ENCODE results near the gene PIM1. TPM values are rescaled to one million over a fixed set of nuclear protein-coding genes. Genes with fewer than 3 reads are reported as not detected.
A peak's percentile ranks its signal among the peaks of the same experiment; 100 is the strongest.

PIM1 gene
- total RNA-seq (2021; ENCODE audit: unreplicated experiment) (42.1 TPM), Bru-seq, nascent RNA (percentile 95 among the genes with signal in this experiment), BruChase-seq, experiment 1, labeled RNA remaining after a 2-hour chase (percentile 96 among the genes with signal in this experiment), BruChase-seq, experiment 2, labeled RNA remaining after a 6-hour chase (percentile 84 among the genes with signal in this experiment)
- 24.5 TPM for polyA plus RNA-seq (2012; ENCODE audit: insufficient read length)
- long read RNA-seq, transcript PIM1-201 (6 exons, 2,650 nt): major isoform, 83 of 124 reads
- long read RNA-seq, partial matches to known transcripts: 15 of 124 reads
- long read RNA-seq, other reads (novel, unspliced or antisense): 24 of 124 reads

DNA sequence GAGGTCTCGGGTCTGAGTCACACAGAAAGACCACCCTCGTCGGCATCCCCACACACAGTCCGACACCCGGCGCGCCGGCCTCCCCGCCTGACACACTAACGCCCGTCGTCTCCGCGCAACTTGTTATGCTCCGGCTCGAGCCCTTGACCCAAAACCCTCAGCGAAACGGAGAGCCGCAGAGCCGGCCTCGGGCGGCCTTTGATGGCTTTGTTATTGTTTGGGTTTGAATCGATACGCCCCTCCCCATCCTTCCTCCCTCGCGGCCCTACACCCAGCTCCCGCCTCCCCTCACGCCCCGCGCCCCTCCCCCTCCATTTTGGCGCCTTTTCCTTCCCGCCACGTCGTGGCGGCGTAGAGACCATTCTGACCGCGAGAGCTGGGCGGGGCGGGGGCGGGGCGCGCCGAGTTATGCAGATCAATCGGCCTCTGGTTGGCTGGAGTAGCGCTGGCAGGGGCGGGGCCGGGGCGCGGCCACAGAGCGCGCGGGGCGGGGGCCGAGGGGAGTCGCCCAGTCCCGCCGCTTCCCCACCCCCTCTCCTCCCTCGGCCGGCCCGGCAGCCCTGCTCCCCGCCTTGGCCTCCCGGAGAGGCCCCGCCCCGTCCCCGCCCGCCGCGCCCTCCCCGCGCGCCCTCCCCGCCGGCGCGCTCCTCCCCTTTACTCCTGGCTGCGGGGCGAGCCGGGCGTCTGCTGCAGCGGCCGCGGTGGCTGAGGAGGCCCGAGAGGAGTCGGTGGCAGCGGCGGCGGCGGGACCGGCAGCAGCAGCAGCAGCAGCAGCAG lies at the start of gene PIM1:
Gene PIM1, plus strand, starts transcription at position 657 of the 777 bp plus-strand sequence. CDS start 424 bp downstream, outside the sequence.
- peak; percentile 89 for ATAC-seq
- CTCF ChIA-PET: interaction anchor here (0.5 to 1.2 kb wide), 4 partner anchors 25 to 795 kb away, joined by 3 to 14 read pairs (median 4); no protein-coding TSS in a partner anchor
- Histone ChIP-seq H3K4me1 (ENCODE audit: control insufficient read depth, insufficient read depth, low read length) (peaks cover 28% of the 10 kb centered on the region), H3K36me3 (ENCODE audit: control insufficient read depth, insufficient read depth, low read length) (peaks cover 12% of the 10 kb centered on the region), H3K27me3 (ENCODE audit: control insufficient read depth, insufficient read depth, low read length) (no peaks in the 10 kb centered on the region), H3K9me3 (ENCODE audit: control insufficient read depth, insufficient read depth, low read depth, low read length) (no peaks in the 10 kb centered on the region), H3K4me3 (ENCODE audit: low read depth in 2 of 2, low read length in 2 of 2) (peak within 1 kb of the TSS; percentile 80 to 81), H3K27ac (ENCODE audit: low read length) (peak within 1 kb of the TSS; percentile 96)
- BruUV-seq (replicated peaks): no TSS peak
- DNase-seq (ENCODE audit: low read depth, low spot score): peak; percentile 62
- POLR2A ChIA-PET: interaction anchor here (0.6 to 1.5 kb wide), 4 partner anchors 28 to 141 kb away, joined by 3 to 10 read pairs (median 4); no protein-coding TSS in a partner anchor
- intact Hi-C loops (cut with micrococcal nuclease; ENCODE audit: unreplicated experiment) (loop anchor here (5.0 kb wide), 1 partner anchor 37 kb away; no protein-coding TSS in a partner anchor), in situ Hi-C loops (cut with HindIII; ENCODE audit: low pct_unique_long_range_greater_than_20kb, low sequenced_read_pairs) (no loop called here)
- TF ChIP-seq SIN3A (IDR thresholded peaks at IDR 0.05; ENCODE audit: borderline replicate concordance, insufficient read depth, low read depth, low read length) (peak; percentile 94; the same call in 1 of the 2 replicates), TCF7L2 (IDR thresholded peaks at IDR 0.05; ENCODE audit: low read depth, low read length) (peak; percentile 85), CTCF (IDR thresholded peaks at IDR 0.05) (no peak), POLR2AphosphoS5 (IDR thresholded peaks at IDR 0.05; ENCODE audit: low read depth, low read length) (peak; percentile 39; the same call in 1 of the 2 replicates)
- TF ChIP-seq, protein P1, sequence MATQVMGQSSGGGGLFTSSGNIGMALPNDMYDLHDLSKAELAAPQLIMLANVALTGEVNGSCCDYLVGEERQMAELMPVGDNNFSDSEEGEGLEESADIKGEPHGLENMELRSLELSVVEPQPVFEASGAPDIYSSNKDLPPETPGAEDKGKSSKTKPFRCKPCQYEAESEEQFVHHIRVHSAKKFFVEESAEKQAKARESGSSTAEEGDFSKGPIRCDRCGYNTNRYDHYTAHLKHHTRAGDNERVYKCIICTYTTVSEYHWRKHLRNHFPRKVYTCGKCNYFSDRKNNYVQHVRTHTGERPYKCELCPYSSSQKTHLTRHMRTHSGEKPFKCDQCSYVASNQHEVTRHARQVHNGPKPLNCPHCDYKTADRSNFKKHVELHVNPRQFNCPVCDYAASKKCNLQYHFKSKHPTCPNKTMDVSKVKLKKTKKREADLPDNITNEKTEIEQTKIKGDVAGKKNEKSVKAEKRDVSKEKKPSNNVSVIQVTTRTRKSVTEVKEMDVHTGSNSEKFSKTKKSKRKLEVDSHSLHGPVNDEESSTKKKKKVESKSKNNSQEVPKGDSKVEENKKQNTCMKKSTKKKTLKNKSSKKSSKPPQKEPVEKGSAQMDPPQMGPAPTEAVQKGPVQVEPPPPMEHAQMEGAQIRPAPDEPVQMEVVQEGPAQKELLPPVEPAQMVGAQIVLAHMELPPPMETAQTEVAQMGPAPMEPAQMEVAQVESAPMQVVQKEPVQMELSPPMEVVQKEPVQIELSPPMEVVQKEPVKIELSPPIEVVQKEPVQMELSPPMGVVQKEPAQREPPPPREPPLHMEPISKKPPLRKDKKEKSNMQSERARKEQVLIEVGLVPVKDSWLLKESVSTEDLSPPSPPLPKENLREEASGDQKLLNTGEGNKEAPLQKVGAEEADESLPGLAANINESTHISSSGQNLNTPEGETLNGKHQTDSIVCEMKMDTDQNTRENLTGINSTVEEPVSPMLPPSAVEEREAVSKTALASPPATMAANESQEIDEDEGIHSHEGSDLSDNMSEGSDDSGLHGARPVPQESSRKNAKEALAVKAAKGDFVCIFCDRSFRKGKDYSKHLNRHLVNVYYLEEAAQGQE (IDR thresholded peaks at IDR 0.05; ENCODE audit: insufficient read depth in 1 of 2, low read depth in 2 of 2, low read length in 1 of 2): no peak

- H3K27ac ChIP-seq (ENCODE audit: low read length): peak overlapping the region; percentile 1
- peaks cover 20% of the 10 kb centered on the region for H3K4me1 ChIP-seq (ENCODE audit: control insufficient read depth, insufficient read depth, low read length)
- ChIA-PET CTCF (no interaction called here), POLR2A (no interaction called here)
- intact Hi-C loops (cut with micrococcal nuclease; ENCODE audit: unreplicated experiment) (no loop called here), in situ Hi-C loops (cut with HindIII; ENCODE audit: low pct_unique_long_range_greater_than_20kb, low sequenced_read_pairs) (no loop called here)
- BruUV-seq (replicated peaks): no TSS peak
- no peaks in the 10 kb centered on the region for H3K27me3 ChIP-seq (ENCODE audit: control insufficient read depth, insufficient read depth, low read length)
- no peaks in the 10 kb centered on the region for H3K9me3 ChIP-seq (ENCODE audit: control insufficient read depth, insufficient read depth, low read depth, low read length)
- H3K4me3 ChIP-seq (ENCODE audit: low read depth in 2 of 2, low read length in 2 of 2): no peak overlapping the region
- TF ChIP-seq, protein P1 (IDR thresholded peaks at IDR 0.05; ENCODE audit: insufficient read depth in 1 of 2, low read depth in 2 of 2, low read length in 1 of 2): no peak
- TF ChIP-seq CTCF (IDR thresholded peaks at IDR 0.05): no peak
- TF ChIP-seq POLR2AphosphoS5 (IDR thresholded peaks at IDR 0.05; ENCODE audit: low read depth, low read length): no peak
- no peak for TF ChIP-seq SIN3A (IDR thresholded peaks at IDR 0.05; ENCODE audit: borderline replicate concordance, insufficient read depth, low read depth, low read length)
- no peak for TF ChIP-seq TCF7L2 (IDR thresholded peaks at IDR 0.05; ENCODE audit: low read depth, low read length)
- ATAC-seq (no peak), DNase-seq (ENCODE audit: low read depth, low spot score) (no peak)
- no peaks in the 10 kb centered on the region for H3K36me3 ChIP-seq (ENCODE audit: control insufficient read depth, insufficient read depth, low read length)
Measured at GRCh38 chr6:37121556-37121955, 48.4 kb upstream of the PIM1 start.
